Kidney glomerular epithelial cell (primary cell): ENCODE results near the gene KRT82.
"Not testable (repeated sequence)": the region's sequence is repeated elsewhere in the genome, so short reads cannot be mapped to it uniquely, and the experiment has no call there.

Experiments used
- DNase-seq: peaks from one replicate; lab custom pipeline; 2025; lab: John Stamatoyannopoulos, UW

Gene KRT82

GRCh38 chr12:52405922-52406385 lies at the start of gene KRT82:
Gene KRT82 (minus strand): TSS chr12:52406335. CDS start chr12:52406277, 58 bp downstream.
- no peak for DNase-seq

- DNase-seq = no peak
These were observed 49.7 kb upstream of the KRT82 start for GRCh38 chr12:52455821-52456220.

DNA sequence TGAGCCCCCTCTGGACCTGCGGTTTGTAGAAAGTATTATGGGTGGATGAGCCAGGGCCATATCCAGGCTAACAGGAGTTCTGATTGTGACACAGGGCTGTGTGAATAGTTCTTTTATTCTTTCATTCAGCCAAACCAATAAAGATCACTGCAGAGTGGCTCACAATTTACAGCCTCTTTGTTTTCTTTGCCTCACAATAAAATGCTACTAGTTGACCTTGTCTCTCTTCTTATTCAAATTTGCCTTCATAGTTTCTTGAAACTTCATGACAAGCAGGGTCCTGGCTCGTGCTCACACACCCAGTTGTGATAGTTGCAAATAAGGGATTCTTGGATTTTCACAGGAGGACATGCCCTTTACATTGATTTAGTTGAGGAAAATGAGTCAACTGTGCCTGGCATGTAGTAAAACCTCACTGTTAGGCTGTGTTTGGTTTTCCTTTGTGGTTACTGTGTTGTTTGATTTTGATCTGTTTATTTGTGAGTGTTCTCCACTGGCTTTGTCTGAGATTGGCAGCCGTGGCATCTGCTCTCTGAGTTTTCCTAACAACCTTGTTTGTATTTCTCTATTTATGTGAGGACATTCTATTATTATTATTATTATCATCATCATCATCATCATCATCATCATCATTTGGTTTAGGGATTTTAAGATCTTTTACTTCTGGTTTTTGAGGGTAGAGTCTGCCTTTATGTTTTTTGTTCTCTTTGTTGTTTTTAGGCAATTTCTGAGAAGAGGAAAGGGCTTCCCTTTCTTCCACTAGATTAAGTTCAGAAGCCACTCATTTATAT lies 48.5 kb upstream of the KRT82 start:
- DNase-seq = no peak

- no peak for DNase-seq
These were observed 46.0 kb upstream of the KRT82 start, which contains the start of gene KRT6B for GRCh38 chr12:52452101-52452500. Gene KRT6B (minus strand): TSS chr12:52452146. CDS start chr12:52452078, 68 bp downstream.

DNA sequence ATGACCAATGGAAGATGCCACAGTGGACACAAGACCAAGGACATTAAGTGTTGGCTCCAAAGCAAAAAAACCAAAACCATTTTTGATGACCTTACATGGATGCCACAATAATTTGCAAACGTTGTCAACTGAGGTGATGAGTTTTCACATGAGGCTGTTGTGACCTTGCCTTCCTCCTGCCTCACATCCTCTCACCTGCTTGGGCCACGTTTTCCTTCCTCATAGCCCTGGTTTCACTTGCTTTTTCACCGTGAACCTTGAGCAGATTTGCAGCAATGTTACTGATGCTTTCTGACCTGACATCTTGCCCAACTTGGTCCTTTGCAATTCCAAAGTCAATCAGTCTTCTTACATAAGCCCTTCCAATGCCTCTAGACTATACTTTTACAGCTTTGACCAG lies 42.1 kb upstream of the KRT82 start:
- no peak for DNase-seq

DNA sequence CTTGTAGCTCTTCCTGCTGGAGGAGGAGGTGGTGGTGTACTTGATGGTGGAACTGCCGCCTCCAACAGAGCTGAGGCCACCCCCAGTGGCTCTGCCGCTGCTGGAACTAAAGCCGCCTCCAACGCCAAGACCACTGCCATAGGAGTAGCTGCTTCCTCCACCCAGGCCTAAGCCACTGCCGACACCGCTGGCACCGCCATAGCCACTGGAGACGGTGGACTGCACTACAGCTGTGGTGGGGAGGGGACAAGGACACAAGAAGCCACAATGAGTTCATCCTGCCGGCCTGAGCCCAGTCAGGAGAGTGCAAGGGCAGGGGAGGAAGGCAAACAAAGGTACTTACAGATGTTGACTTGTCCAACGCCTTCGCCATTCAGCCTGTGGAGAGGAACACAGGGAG lies 41.1 kb upstream of the KRT82 start:
- DNase-seq = not testable (repeated sequence)

DNA sequence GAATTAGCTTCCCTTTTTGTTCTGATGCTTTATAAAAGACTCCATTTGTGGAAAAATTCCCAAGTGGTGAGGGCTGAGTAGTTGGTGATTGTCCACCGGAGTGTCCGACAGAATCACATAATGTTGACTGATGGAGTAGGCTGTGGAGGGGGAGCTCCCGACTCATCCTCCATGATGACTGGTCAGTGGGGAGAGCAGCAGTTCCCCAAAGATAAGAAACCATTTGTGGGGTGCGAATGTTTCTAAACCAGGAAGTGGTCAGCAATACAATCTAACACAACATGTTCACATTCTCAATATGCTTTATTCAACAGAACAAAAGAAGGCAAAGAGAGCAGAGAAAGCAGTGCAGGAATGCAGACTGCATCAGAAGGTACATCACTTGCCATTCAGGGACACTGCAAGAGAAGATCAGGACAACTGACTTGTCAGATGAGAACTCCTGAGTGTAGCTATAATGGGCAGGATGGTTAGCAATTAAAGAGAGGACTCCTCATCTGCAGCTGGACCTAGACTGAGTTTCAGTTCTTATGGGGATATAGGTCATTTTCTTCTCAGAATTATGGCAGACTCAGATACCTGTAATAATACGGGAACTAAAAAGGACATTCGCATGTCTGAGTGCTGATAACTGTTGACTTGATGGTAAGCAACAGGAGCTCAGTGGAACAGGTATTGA lies 40.4 kb upstream of the KRT82 start:
- DNase-seq = no peak

- DNase-seq = no peak
These were observed 39.7 kb upstream of the KRT82 start for GRCh38 chr12:52445876-52446275.

- no peak for DNase-seq
These were observed 38.8 kb upstream of the KRT82 start for GRCh38 chr12:52444647-52445595.

DNA sequence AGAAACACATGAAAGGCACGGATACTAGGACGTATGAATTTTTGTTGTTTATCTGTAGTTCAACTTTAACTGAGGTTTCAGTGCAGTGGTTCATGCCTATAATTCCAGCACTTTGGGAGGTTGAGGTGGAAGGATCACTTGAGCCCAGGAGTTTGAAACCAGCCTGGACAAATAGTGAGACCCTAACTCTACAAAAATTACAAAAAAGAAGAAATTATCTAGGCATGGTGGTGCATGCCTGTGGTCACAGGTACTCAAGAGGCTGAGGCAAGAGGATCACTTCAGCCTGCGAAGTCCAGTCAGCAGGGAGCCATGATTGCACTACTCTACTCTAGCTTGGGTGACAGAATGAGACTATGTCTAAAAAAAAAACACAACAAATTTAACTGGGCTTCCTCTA lies 37.8 kb upstream of the KRT82 start:
- no peak for DNase-seq

- peak; percentile 96 for DNase-seq
These were observed 36.5 kb upstream of the KRT82 start for GRCh38 chr12:52442600-52443061.

GRCh38 chr12:52441320-52441911 lies 35.3 kb upstream of the KRT82 start:
- no peak for DNase-seq

- DNase-seq = peak; percentile 60
These were observed 34.7 kb upstream of the KRT82 start for GRCh38 chr12:52440821-52441319.

- DNase-seq = no peak
These were observed 33.7 kb upstream of the KRT82 start for GRCh38 chr12:52439845-52440244.

DNA sequence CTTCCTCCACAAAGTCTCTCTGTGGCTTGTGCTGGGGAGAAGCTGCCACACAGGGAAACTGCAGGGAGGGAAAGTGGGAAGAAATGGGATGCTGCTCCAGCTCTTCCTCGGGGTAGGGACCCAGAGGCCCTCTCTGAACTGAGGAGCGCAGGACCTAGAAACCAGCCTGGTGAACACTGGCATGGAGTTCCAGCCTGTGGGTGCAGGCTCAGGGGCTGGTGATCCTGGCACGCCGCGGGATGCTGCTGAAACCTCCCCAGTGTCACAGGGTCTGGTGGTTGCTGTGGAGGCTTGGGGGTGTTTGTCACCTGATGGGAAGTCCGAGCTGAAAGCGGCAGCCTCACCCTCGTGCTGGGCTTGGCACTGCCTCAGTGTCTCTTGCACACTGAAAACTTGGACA lies 33.3 kb upstream of the KRT82 start:
- no peak for DNase-seq

- DNase-seq = no peak
These were observed 32.5 kb upstream of the KRT82 start for GRCh38 chr12:52438305-52439301.

GRCh38 chr12:52437508-52437907 lies 31.4 kb upstream of the KRT82 start:
- no peak for DNase-seq

- DNase-seq = no peak
These were observed 30.8 kb upstream of the KRT82 start for GRCh38 chr12:52436828-52437474.

DNA sequence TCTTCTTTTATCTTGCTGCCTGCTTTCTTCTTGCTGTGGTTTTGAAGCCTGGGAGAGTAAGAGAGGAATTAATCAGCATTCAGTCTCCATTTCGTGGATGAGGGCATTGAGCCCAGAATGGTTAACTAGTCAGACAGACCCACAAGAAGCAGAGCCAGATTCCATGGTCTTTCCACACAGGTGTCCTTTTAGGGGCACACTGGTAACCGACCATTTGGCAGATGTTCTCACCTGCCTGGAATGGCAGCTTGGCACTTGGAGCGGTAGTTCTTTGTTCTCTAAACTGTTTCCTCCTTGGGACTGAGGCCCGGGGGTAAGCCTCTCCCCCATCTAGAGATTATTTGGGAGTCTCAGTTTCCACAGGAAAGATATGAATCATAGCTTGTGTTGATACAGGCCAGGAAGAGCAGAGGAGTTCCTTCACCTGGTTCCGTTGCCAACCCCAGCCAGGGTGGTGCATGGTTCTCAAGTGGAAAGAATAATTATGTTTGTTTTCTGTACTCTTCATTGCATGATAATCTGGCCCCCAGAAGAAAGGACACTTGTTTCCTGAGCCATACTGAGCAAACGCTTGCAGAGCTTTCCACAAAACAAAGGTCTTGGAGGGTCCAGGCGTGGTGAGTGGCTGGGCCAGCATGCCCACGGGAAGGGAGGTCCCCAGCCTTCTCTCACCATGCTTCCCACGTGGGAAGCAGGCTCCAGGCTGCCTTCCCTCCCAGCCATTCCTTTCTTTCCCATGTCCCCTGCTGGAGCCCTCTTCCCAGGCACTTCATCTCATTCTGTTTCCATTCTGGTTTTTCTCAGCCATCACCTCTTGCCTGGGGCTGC lies 30.1 kb upstream of the KRT82 start:
- DNase-seq = no peak
